Mesothelial cell of epicardium (in vitro differentiated cells): Measurements from ENCODE around the gene PNMA6F. TPM values are rescaled to one million over a fixed set of nuclear protein-coding genes. Genes with fewer than 3 reads are reported as not detected.

ENCODE experiments used
- DNase-seq, 2 experiments: peaks; one replicate each; pipeline ENCODE4 v3.0.0; 2021; ENCODE audit warnings: low spot score in 2 of 2; ENCODE audit not compliant: unreplicated experiment in 2 of 2
- H3K27ac Mint-ChIP-seq: 2 replicates; pipeline ENCODE4 v1.8.0; 2021; ENCODE audit warnings: mixed read lengths
- H3K27me3 Mint-ChIP-seq: 2 replicates; pipeline ENCODE4 v1.8.0; 2021; ENCODE audit warnings: low read depth, mixed read lengths
- H3K36me3 Mint-ChIP-seq: 2 replicates; pipeline ENCODE4 v1.8.0; 2021; ENCODE audit warnings: mixed read lengths
- H3K4me1 Mint-ChIP-seq: 2 replicates; pipeline ENCODE4 v1.8.0; 2021; ENCODE audit warnings: mixed read lengths
- H3K4me3 Mint-ChIP-seq: 2 replicates; pipeline ENCODE4 v1.8.0; 2021; ENCODE audit warnings: mild to moderate bottlenecking, moderate library complexity, mixed read lengths
- H3K9me3 Mint-ChIP-seq: 2 replicates; pipeline ENCODE4 v1.8.0; 2021; ENCODE audit warnings: mixed read lengths
- CTCF ChIP-seq: fragments of 200-600 bp; sonication (generic); IDR thresholded peaks from one replicate; pipeline ENCODE4 v1.5.0; 2021; ENCODE audit warnings: antibody characterized with exemption; ENCODE audit not compliant: unreplicated experiment
- total RNA-seq: library from RNA; stranded (reverse); gene quantifications from 3 replicates; pipeline ENCODE4 v1.2.1, GENCODE V29; 2021

PNMA6F gene
- total RNA-seq, 1 donor from 2014 or later: not detected

- no peak for DNase-seq
- peaks cover 45% of the 10 kb centered on the region for H3K27me3 Mint-ChIP-seq
- no peak overlapping the region for H3K4me3 Mint-ChIP-seq
- peaks cover 21% of the 10 kb centered on the region for H3K9me3 Mint-ChIP-seq
- no peak overlapping the region for H3K27ac Mint-ChIP-seq
- TF ChIP-seq CTCF: no peak
- H3K36me3 Mint-ChIP-seq: no peaks in the 10 kb centered on the region
- no peaks in the 10 kb centered on the region for H3K4me1 Mint-ChIP-seq
These were observed 16.4 kb downstream of the PNMA6F start for GRCh38 chrX:153304988-153305736.

- Mint-ChIP-seq H3K9me3 (peaks cover 35% of the 10 kb centered on the region), H3K4me1 (no peaks in the 10 kb centered on the region), H3K36me3 (no peaks in the 10 kb centered on the region), H3K27ac (no peak overlapping the region), H3K4me3 (no peak overlapping the region), H3K27me3 (peaks cover 49% of the 10 kb centered on the region)
- no peak for DNase-seq
- no peak for TF ChIP-seq CTCF
These were observed 18.0 kb downstream of the PNMA6F start for GRCh38 chrX:153303276-153304262.

GRCh38 chrX:153302796-153303195 is 18.8 kb downstream of the PNMA6F start:
- Mint-ChIP-seq H3K4me1 (no peaks in the 10 kb centered on the region), H3K4me3 (no peak overlapping the region)
- TF ChIP-seq CTCF: no peak

GRCh38 chrX:153301746-153302145 is 19.8 kb downstream of the PNMA6F start:
- DNase-seq: no peak

More at GRCh38 chrX:153302796-153303195, 18.8 kb downstream of the PNMA6F start:
- Mint-ChIP-seq H3K36me3 (no peaks in the 10 kb centered on the region), H3K9me3 (peaks cover 41% of the 10 kb centered on the region), H3K27ac (no peak overlapping the region), H3K27me3 (peaks cover 55% of the 10 kb centered on the region)
- no peak for DNase-seq

GRCh38 chrX:153299855-153300254 is 21.7 kb downstream of the PNMA6F start:
- TF ChIP-seq CTCF: no peak
- Mint-ChIP-seq H3K27ac (no peak overlapping the region), H3K27me3 (peaks cover 51% of the 10 kb centered on the region), H3K9me3 (peaks cover 45% of the 10 kb centered on the region), H3K4me1 (no peaks in the 10 kb centered on the region), H3K4me3 (no peak overlapping the region), H3K36me3 (no peaks in the 10 kb centered on the region)
- no peak for DNase-seq

More at GRCh38 chrX:153301746-153302145, 19.8 kb downstream of the PNMA6F start:
- Mint-ChIP-seq H3K9me3 (peaks cover 45% of the 10 kb centered on the region), H3K36me3 (no peaks in the 10 kb centered on the region), H3K4me1 (no peaks in the 10 kb centered on the region), H3K27me3 (peaks cover 61% of the 10 kb centered on the region), H3K27ac (no peak overlapping the region), H3K4me3 (no peak overlapping the region)
- no peak for TF ChIP-seq CTCF
